Loucy (cell line): ENCODE data around the gene PIK3CA.

Experiments
- H2AFZ ChIP-seq: fragments of 200-600 bp; sonication (generic); 2 replicates; pipeline ENCODE4 v1.6.0; 2016; ENCODE audit warnings: antibody characterized with exemption, mild to moderate bottlenecking, low read length, moderate library complexity
- H3F3A ChIP-seq: fragments of 200-600 bp; 2 replicates; pipeline ENCODE4 v1.6.0; 2016; ENCODE audit warnings: antibody characterized with exemption, low read depth, mild to moderate bottlenecking
- H3K27me3 ChIP-seq: fragments of 200-600 bp; sonication (generic); 2 replicates; pipeline ENCODE4 v1.6.1; 2014; ENCODE audit warnings: low read length, mild to moderate bottlenecking; ENCODE audit not compliant: insufficient read depth, poor library complexity, severe bottlenecking
- H3K36me3 ChIP-seq: fragments of 200-600 bp; sonication (generic); 2 replicates; pipeline ENCODE4 v1.6.1; 2016; ENCODE audit warnings: low read length; ENCODE audit not compliant: insufficient read depth
- H3K4me1 ChIP-seq: fragments of 200-600 bp; sonication (generic); 2 replicates; pipeline ENCODE4 v1.5.1; 2014; ENCODE audit warnings: low read length, mild to moderate bottlenecking; ENCODE audit not compliant: insufficient read depth, poor library complexity, severe bottlenecking
- H3K4me2 ChIP-seq: fragments of 200-600 bp; sonication (generic); 2 replicates; pipeline ENCODE4 v1.6.0; 2014; ENCODE audit warnings: antibody characterized with exemption, low read length, low read depth, mild to moderate bottlenecking; ENCODE audit not compliant: poor library complexity, severe bottlenecking
- H3K4me3 ChIP-seq: fragments of 200-600 bp; sonication (generic); 2 replicates; pipeline ENCODE4 v1.5.1; 2014; ENCODE audit warnings: low read length, mild to moderate bottlenecking, mixed read lengths; ENCODE audit not compliant: poor library complexity, severe bottlenecking
- H3K79me2 ChIP-seq: fragments of 200-600 bp; sonication (generic); 2 replicates; pipeline ENCODE4 v1.6.1; 2014; ENCODE audit warnings: low read length; ENCODE audit not compliant: insufficient read depth
- H3K9ac ChIP-seq: fragments of 200-600 bp; sonication (generic); 2 replicates; pipeline ENCODE4 v1.6.0; 2014; ENCODE audit warnings: mild to moderate bottlenecking, low read depth, low read length, moderate library complexity; ENCODE audit not compliant: poor library complexity, severe bottlenecking
- H3K9me2 ChIP-seq: fragments of 200-600 bp; sonication (generic); replicated peaks from 2 replicates; pipeline ENCODE4 v1.6.1; 2016; ENCODE audit warnings: low read depth, low read length, mixed read lengths
- H3K9me3 ChIP-seq: fragments of 200-600 bp; sonication (generic); 2 replicates; pipeline ENCODE4 v1.6.1; 2014; ENCODE audit warnings: mild to moderate bottlenecking, antibody characterized with exemption, low read length, low read depth; ENCODE audit not compliant: insufficient read depth
- H4K20me1 ChIP-seq: fragments of 200-600 bp; sonication (generic); 2 replicates; pipeline ENCODE4 v1.6.0; 2014; ENCODE audit warnings: antibody characterized with exemption, low read length, mild to moderate bottlenecking; ENCODE audit not compliant: insufficient read depth, poor library complexity, severe bottlenecking
- EZH2phosphoT487 ChIP-seq: fragments of 200-600 bp; IDR thresholded peaks from 2 replicates; pipeline ENCODE4 v1.6.1; 2018; ENCODE audit warnings: antibody characterized with exemption, mild to moderate bottlenecking, moderate library complexity, borderline replicate concordance
- TF ChIP-seq, protein P1 (sequence below): fragments of 200-600 bp; sonication (generic); conservative IDR thresholded peaks from 2 replicates; pipeline ENCODE4 v1.5.1; 2014; ENCODE audit warnings: mild to moderate bottlenecking, antibody characterized with exemption, low read length

PIK3CA gene

GRCh38 chr3:179166561-179167201 lies 18.5 kb downstream of the PIK3CA start:
- Histone ChIP-seq H3K4me3 (no peak overlapping the region), H3K9me3 (no peaks in the 10 kb centered on the region), H3K4me1 (no peaks in the 10 kb centered on the region), H3K79me2 (peaks cover 77% of the 10 kb centered on the region), H3K36me3 (no peaks in the 10 kb centered on the region), H4K20me1 (peaks cover 10% of the 10 kb centered on the region), H2AFZ (no peak overlapping the region), H3K9me2 (no peaks in the 10 kb centered on the region), H3K9ac (no peak overlapping the region), H3F3A (no peaks in the 10 kb centered on the region), H3K4me2 (no peak overlapping the region), H3K27me3 (no peaks in the 10 kb centered on the region)
- TF ChIP-seq, protein P1, sequence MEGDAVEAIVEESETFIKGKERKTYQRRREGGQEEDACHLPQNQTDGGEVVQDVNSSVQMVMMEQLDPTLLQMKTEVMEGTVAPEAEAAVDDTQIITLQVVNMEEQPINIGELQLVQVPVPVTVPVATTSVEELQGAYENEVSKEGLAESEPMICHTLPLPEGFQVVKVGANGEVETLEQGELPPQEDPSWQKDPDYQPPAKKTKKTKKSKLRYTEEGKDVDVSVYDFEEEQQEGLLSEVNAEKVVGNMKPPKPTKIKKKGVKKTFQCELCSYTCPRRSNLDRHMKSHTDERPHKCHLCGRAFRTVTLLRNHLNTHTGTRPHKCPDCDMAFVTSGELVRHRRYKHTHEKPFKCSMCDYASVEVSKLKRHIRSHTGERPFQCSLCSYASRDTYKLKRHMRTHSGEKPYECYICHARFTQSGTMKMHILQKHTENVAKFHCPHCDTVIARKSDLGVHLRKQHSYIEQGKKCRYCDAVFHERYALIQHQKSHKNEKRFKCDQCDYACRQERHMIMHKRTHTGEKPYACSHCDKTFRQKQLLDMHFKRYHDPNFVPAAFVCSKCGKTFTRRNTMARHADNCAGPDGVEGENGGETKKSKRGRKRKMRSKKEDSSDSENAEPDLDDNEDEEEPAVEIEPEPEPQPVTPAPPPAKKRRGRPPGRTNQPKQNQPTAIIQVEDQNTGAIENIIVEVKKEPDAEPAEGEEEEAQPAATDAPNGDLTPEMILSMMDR, result no peak
- no peak for TF ChIP-seq EZH2phosphoT487

DNA sequence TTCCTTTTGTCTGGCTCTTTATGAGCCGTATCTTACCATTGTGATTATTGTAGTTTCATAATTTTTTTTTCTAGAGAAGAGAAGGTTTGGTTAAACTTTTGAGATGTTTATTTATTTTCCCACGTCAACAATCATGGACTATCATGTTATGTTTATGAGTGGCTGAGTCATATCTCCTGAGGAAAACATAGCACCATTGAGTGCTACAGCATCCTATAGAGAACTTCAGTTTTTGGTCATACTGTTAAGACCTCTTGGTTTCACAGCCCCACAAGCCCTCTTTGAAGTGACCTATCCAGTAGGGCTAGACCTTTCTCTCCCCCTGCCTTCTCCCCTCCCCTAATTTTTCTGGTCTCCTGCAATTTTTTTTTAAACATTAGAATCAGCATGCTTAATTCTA lies 20.8 kb downstream of the PIK3CA start:
- no peak overlapping the region for H2AFZ ChIP-seq
- H3F3A ChIP-seq, result no peaks in the 10 kb centered on the region
- no peaks in the 10 kb centered on the region for H3K9me2 ChIP-seq
- no peak overlapping the region for H3K9ac ChIP-seq
- peaks cover 6% of the 10 kb centered on the region for H4K20me1 ChIP-seq
- peaks cover 58% of the 10 kb centered on the region for H3K79me2 ChIP-seq
- no peaks in the 10 kb centered on the region for H3K9me3 ChIP-seq
- no peaks in the 10 kb centered on the region for H3K4me1 ChIP-seq
- no peak overlapping the region for H3K4me3 ChIP-seq
- H3K36me3 ChIP-seq, result no peaks in the 10 kb centered on the region
- H3K27me3 ChIP-seq, result no peaks in the 10 kb centered on the region
- no peak for TF ChIP-seq EZH2phosphoT487
- TF ChIP-seq, protein P1, result no peak
- H3K4me2 ChIP-seq, result no peak overlapping the region

DNA sequence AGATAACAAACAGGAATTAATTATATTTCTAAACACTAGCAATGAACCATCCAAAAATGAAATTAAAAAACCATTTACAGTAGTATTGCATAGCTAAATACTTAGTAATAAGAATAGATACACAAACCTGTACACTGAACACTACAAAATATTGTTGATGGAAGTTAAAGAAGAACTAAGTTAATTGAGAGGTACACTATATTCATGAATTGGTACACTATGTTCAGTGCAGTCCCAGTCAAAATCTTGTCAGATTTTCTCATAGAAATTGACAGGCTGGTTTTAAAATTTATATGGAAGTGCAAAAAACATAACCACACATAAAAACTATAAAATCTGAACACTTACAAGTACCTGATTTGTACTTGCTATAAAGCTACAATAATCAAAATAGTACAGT lies 24.4 kb downstream of the PIK3CA start:
- no peaks in the 10 kb centered on the region for H3K27me3 ChIP-seq
- no peaks in the 10 kb centered on the region for H3K9me2 ChIP-seq
- no peak overlapping the region for H3K4me2 ChIP-seq
- peaks cover 9% of the 10 kb centered on the region for H3K4me1 ChIP-seq
- no peaks in the 10 kb centered on the region for H3K9me3 ChIP-seq
- no peaks in the 10 kb centered on the region for H3F3A ChIP-seq
- no peak overlapping the region for H3K9ac ChIP-seq
- TF ChIP-seq, protein P1, result no peak
- TF ChIP-seq EZH2phosphoT487, result no peak
- H3K4me3 ChIP-seq, result no peak overlapping the region
- peaks cover 12% of the 10 kb centered on the region for H4K20me1 ChIP-seq
- H2AFZ ChIP-seq, result no peak overlapping the region
- no peaks in the 10 kb centered on the region for H3K36me3 ChIP-seq
- peaks cover 62% of the 10 kb centered on the region for H3K79me2 ChIP-seq
